ENCODE measurements around the gene CSF3R. TPM values are rescaled to one million over a fixed set of nuclear protein-coding genes. Genes with fewer than 3 reads are reported as not detected.
"Not testable (repeated sequence)": the region's sequence is repeated elsewhere in the genome, so short reads cannot be mapped to it uniquely, and the experiment has no call there.

The CSF3R gene
- total RNA-seq, 1 donor from 2014 or later = not detected

GRCh38 chr1:36484099-36484498 is 1.4 kb upstream of the CSF3R start:
- DNase-seq (ENCODE audit: extremely low read depth, low read depth, low spot score) = no peak

- DNase-seq (ENCODE audit: extremely low read depth, low read depth, low spot score) = no peak
Measured at GRCh38 chr1:36481771-36482723, 666 bp downstream of the CSF3R start.

GRCh38 chr1:36481091-36481490 is 1.6 kb downstream of the CSF3R start:
- DNase-seq (ENCODE audit: extremely low read depth, low read depth, low spot score) = no peak

GRCh38 chr1:36480161-36480560 is 2.6 kb downstream of the CSF3R start:
- DNase-seq (ENCODE audit: extremely low read depth, low read depth, low spot score) = no peak

GRCh38 chr1:36479505-36480051 is 3.1 kb downstream of the CSF3R start:
- DNase-seq (ENCODE audit: extremely low read depth, low read depth, low spot score) = no peak

- not testable (repeated sequence) for DNase-seq (ENCODE audit: extremely low read depth, low read depth, low spot score)
Measured at GRCh38 chr1:36477615-36478014, 5.1 kb downstream of the CSF3R start.

GRCh38 chr1:36476945-36477344 is 5.8 kb downstream of the CSF3R start:
- no peak for DNase-seq (ENCODE audit: extremely low read depth, low read depth, low spot score)

GRCh38 chr1:36475910-36476604 is 6.7 kb downstream of the CSF3R start:
- no peak for DNase-seq (ENCODE audit: extremely low read depth, low read depth, low spot score)

- no peak for DNase-seq (ENCODE audit: extremely low read depth, low read depth, low spot score)
Measured at GRCh38 chr1:36475341-36475740, 7.4 kb downstream of the CSF3R start.

- DNase-seq (ENCODE audit: extremely low read depth, low read depth, low spot score) = no peak
Measured at GRCh38 chr1:36472656-36473055, 10.1 kb downstream of the CSF3R start.

- DNase-seq (ENCODE audit: extremely low read depth, low read depth, low spot score) = no peak
Measured at GRCh38 chr1:36471830-36472641, 10.7 kb downstream of the CSF3R start.

- DNase-seq (ENCODE audit: extremely low read depth, low read depth, low spot score) = no peak
Measured at GRCh38 chr1:36469163-36469562, 13.6 kb downstream of the CSF3R start.

GRCh38 chr1:36467700-36468455 is 14.8 kb downstream of the CSF3R start:
- DNase-seq (ENCODE audit: extremely low read depth, low read depth, low spot score) = no peak

GRCh38 chr1:36467027-36467410 is 15.7 kb downstream of the CSF3R start:
- no peak for DNase-seq (ENCODE audit: extremely low read depth, low read depth, low spot score)

GRCh38 chr1:36466370-36467026 is 16.2 kb downstream of the CSF3R start:
- no peak for DNase-seq (ENCODE audit: extremely low read depth, low read depth, low spot score)

GRCh38 chr1:36465731-36466369 is 16.9 kb downstream of the CSF3R start:
- no peak for DNase-seq (ENCODE audit: extremely low read depth, low read depth, low spot score)

- DNase-seq (ENCODE audit: extremely low read depth, low read depth, low spot score) = no peak
Measured at GRCh38 chr1:36464605-36465393, 17.9 kb downstream of the CSF3R start.

All from glomerular endothelial cell (primary cell).